GM21360 (cell line): Measurements from ENCODE around the gene GBE1.
"Not testable (repeated sequence)": the region's sequence is repeated elsewhere in the genome, so short reads cannot be mapped to it uniquely, and the experiment has no call there.

Experiments
- ATAC-seq: cut with Tn5 transposase; IDR thresholded peaks from one replicate; pipeline ENCODE4 v1.9.1; 2021; ENCODE audit warnings: mild to moderate bottlenecking, moderate library complexity; ENCODE audit not compliant: unreplicated experiment

Gene GBE1

GRCh38 chr3:81758275-81758674, 3.2 kb downstream of the GBE1 start:
- ATAC-seq = no peak

GRCh38 chr3:81753416-81754027, 7.9 kb downstream of the GBE1 start:
- ATAC-seq = no peak

- no peak for ATAC-seq
Measured at GRCh38 chr3:81752604-81753003, 8.8 kb downstream of the GBE1 start.

GRCh38 chr3:81749265-81749664, 12.2 kb downstream of the GBE1 start:
- ATAC-seq = no peak

- ATAC-seq = not testable (repeated sequence)
Measured at GRCh38 chr3:81747280-81747679, 14.2 kb downstream of the GBE1 start.

- ATAC-seq = no peak
Measured at GRCh38 chr3:81744366-81744765, 17.1 kb downstream of the GBE1 start.

- no peak for ATAC-seq
Measured at GRCh38 chr3:81743096-81744025, 18.1 kb downstream of the GBE1 start.

- ATAC-seq = no peak
Measured at GRCh38 chr3:81742581-81742980, 18.9 kb downstream of the GBE1 start.

GRCh38 chr3:81741216-81741615, 20.2 kb downstream of the GBE1 start:
- ATAC-seq = no peak

GRCh38 chr3:81740731-81741130, 20.7 kb downstream of the GBE1 start:
- ATAC-seq = no peak

- ATAC-seq = no peak
Measured at GRCh38 chr3:81735334-81735733, 26.1 kb downstream of the GBE1 start.

- no peak for ATAC-seq
Measured at GRCh38 chr3:81734742-81735141, 26.7 kb downstream of the GBE1 start.

GRCh38 chr3:81732642-81733041, 28.8 kb downstream of the GBE1 start:
- no peak for ATAC-seq

GRCh38 chr3:81728766-81729544, 32.5 kb downstream of the GBE1 start:
- no peak for ATAC-seq

- no peak for ATAC-seq
Measured at GRCh38 chr3:81726735-81727134, 34.7 kb downstream of the GBE1 start.

GRCh38 chr3:81726132-81726531, 35.3 kb downstream of the GBE1 start:
- no peak for ATAC-seq

- no peak for ATAC-seq
Measured at GRCh38 chr3:81723732-81724313, 37.6 kb downstream of the GBE1 start.

GRCh38 chr3:81718311-81718710, 43.1 kb downstream of the GBE1 start:
- ATAC-seq = no peak

- no peak for ATAC-seq
Measured at GRCh38 chr3:81716870-81717509, 44.5 kb downstream of the GBE1 start.

GRCh38 chr3:81713031-81713430, 48.4 kb downstream of the GBE1 start:
- ATAC-seq = no peak

GRCh38 chr3:81709606-81710005, 51.8 kb downstream of the GBE1 start:
- ATAC-seq = no peak
